ENCODE results near the gene TEAD1. TPM values are rescaled to one million over a fixed set of nuclear protein-coding genes. Genes with fewer than 3 reads are reported as not detected.

Gene TEAD1
- total RNA-seq, 2 experiments from 2014 or later = 0.43 to 0.68 TPM

DNA sequence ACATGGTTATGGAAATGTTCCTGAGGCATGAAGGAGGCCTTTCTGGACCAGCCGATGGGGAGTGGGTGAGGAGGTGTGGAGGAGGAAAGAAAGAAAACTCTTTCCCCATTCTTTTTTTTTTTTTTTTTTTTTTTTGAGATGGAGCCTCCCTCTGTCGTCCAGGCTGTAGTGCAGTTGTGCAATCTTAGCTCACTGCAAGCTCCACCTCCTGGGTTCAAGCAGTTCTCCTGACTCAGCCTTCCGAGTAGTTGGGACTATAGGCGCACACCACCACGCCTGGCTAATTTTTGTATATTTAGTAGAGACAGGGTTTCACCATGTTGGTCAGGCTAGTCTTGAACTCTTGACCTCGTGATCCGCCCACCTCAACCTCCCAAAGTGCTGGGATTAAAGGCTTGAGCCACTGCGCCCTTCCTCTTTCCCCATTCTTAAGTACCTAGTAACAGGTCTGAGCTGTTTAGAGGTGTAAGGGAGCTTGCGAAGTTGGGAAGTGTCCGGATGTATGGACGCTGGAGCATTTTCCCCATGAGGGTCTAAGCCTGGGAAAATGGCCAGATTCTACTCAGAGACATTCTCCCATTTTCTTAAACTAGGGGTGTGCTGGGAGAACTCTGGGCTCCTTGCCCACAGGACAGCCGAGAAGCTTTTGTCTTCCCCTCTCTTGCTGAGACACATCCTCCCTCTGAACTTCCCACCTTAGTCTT, 135.8 kb downstream of the TEAD1 start:
- Mint-ChIP-seq H3K4me1 (no peaks in the 10 kb centered on the region), H3K4me3 (no peak overlapping the region), H3K27me3 (peaks cover 34% of the 10 kb centered on the region), H3K36me3 (no peaks in the 10 kb centered on the region), H3K9me3 (no peaks in the 10 kb centered on the region), H3K27ac (no peak overlapping the region)
- DNase-seq = no peak

DNA sequence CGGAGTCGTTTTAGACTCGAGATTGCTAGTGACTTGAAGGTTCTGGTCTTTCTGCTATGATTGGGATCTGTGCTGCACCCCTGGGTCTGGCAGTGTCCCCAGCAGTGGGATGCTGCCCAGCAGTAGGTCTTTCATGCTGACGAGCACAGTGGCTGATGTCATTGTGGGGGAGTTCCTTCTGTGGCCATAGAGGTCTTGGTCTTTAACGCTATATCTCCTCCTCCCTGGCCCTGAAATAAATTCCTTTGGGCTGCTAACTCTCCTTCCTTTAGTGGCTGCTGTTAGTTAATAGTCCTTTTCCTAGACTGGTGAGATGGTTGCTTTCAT, 136.3 kb downstream of the TEAD1 start:
- Mint-ChIP-seq H3K9me3 (no peaks in the 10 kb centered on the region), H3K36me3 (no peaks in the 10 kb centered on the region), H3K4me1 (no peaks in the 10 kb centered on the region), H3K27me3 (peaks cover 39% of the 10 kb centered on the region), H3K27ac (no peak overlapping the region), H3K4me3 (no peak overlapping the region)
- DNase-seq = no peak

DNA sequence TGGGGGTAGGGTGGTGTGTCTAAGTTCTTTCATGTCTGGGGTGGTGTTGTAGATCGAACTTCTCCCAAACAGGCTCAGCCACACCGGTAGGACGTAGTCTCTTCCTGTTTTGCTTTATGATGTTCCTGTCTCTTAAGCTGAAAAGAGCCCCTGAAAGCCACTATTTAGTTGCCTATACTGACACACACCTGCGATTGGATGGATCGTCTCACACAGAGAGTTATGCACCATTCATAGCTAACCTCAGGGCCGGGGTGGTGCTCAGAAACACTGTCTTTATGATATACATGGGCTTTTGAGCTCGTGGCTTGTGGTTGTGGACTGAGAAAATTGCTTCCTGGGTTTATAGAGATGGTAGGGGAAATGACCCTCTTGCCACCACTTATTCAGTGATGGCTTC, 137.6 kb downstream of the TEAD1 start:
- no peak for DNase-seq
- no peaks in the 10 kb centered on the region for H3K4me1 Mint-ChIP-seq

DNA sequence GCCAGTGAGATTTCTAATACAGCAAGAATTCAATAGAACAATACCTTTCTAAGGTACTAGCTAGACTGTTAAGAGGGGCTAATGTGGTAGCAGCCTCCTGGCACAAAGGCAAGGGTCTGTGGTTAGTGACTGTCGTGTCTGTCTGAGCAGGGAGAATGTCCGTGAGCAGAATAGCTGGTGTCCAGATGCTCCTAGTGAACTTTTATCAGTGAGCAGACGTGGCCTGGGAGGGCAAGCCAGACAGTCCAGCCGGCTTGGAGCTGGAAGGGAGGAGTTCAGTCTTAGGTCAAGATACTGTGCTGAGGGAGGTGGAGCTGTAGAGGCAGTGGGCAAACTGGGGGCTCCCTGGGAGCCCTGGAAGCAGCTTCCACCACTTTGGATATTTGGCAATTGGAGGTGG, 138.6 kb downstream of the TEAD1 start:
- Mint-ChIP-seq H3K27me3 (peaks cover 40% of the 10 kb centered on the region), H3K4me3 (no peak overlapping the region), H3K9me3 (no peaks in the 10 kb centered on the region), H3K36me3 (no peaks in the 10 kb centered on the region), H3K4me1 (no peaks in the 10 kb centered on the region), H3K27ac (no peak overlapping the region)
- no peak for DNase-seq

More for the DNA sequence above, 137.6 kb downstream of the TEAD1 start:
- no peaks in the 10 kb centered on the region for H3K36me3 Mint-ChIP-seq
- H3K27me3 Mint-ChIP-seq = peaks cover 42% of the 10 kb centered on the region
- no peaks in the 10 kb centered on the region for H3K9me3 Mint-ChIP-seq
- H3K27ac Mint-ChIP-seq = no peak overlapping the region
- H3K4me3 Mint-ChIP-seq = no peak overlapping the region

DNA sequence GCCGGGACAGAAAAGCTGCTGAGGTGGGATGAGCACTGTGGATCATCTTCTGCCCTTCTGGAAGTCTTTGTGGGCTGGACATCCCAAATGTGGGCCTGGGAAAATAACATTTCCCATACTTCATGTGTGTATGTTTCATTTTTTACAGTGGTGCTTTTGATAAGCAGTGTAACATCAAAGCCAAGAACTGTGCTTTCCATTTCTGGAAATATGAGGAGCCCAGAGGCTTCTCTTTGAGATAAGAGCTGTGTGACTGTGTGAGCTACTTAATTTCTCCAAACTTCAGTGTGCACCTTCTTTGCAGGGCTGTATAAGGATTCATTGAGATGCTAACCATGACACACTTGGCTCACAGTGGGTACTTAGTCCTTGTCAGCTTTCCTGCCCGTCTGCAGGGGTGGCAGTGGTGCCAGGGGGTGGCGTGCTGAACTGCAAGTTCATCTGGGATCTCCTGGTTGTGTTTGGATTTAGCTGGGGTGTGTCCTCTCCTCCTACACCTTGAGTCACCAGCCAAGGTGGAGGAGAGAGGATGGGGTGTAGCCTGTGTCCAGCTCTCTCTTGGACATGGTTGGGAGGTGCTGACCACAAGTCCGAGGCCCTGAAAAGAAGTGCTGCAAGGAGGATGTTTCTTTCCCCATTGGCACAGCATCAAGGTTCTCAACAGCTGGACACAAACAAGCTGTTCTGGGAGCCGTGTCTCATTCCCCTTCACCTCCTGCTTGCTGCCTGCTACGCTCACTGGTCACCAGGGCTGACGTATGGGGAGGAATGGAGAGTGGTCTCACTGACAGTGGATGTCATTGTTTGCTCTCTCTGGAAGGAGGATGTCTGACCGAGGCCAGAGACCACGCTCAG, 139.4 kb downstream of the TEAD1 start:
- H3K9me3 Mint-ChIP-seq = no peaks in the 10 kb centered on the region
- no peak overlapping the region for H3K4me3 Mint-ChIP-seq
- H3K27ac Mint-ChIP-seq = no peak overlapping the region
- DNase-seq = no peak
- peaks cover 40% of the 10 kb centered on the region for H3K27me3 Mint-ChIP-seq
- no peaks in the 10 kb centered on the region for H3K4me1 Mint-ChIP-seq
- no peaks in the 10 kb centered on the region for H3K36me3 Mint-ChIP-seq

DNA sequence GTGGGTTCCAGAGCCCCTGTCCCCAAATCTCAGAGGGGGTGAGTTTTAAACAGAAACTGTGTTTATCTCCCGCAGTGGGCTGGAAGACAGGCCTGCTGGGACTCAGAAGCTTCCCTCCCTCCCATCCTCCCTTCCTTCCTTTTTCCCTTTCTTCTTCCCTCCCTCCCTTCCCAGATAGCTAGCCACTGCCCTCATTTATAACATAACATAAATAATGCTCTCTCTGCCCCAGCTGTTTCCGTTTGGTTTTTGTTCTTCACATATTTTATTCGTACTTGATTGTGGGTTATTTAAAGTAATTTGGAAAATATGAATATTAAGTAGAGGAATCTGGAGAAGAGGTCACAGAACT, 140.9 kb downstream of the TEAD1 start:
- Mint-ChIP-seq H3K4me3 (no peak overlapping the region), H3K4me1 (no peaks in the 10 kb centered on the region), H3K9me3 (no peaks in the 10 kb centered on the region), H3K36me3 (no peaks in the 10 kb centered on the region), H3K27ac (no peak overlapping the region), H3K27me3 (peaks cover 40% of the 10 kb centered on the region)
- DNase-seq = no peak

DNA sequence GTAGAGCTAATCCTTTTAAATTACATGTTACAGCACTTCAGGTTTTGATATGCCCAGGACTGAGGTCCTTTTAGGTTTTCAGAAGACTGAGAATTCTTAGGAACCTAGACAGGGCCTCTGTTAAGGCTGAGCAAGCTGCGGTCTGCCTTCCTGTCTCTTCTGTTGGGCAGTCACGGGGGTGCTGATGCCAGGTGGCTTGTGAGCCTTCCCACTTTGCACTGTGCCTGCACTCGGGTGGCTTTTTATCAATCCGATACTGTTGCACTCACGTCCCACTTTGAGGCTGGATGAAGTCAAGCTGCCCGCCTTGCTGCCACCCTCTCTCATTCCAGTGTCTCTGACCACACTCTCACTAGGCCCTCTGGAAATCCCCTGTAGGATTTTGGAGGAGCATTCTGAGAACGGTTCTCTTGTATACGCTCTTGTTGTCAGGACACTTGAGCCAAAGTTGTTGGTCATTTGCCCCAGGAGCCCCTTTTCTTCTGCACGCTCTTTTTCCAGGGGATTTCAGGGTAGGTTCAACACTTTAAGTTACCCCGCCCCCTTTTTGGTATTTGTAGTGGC, 141.8 kb downstream of the TEAD1 start:
- Mint-ChIP-seq H3K4me1 (no peaks in the 10 kb centered on the region), H3K27ac (no peak overlapping the region), H3K4me3 (no peak overlapping the region), H3K27me3 (peaks cover 40% of the 10 kb centered on the region), H3K9me3 (no peaks in the 10 kb centered on the region), H3K36me3 (no peaks in the 10 kb centered on the region)
- no peak for DNase-seq

DNA sequence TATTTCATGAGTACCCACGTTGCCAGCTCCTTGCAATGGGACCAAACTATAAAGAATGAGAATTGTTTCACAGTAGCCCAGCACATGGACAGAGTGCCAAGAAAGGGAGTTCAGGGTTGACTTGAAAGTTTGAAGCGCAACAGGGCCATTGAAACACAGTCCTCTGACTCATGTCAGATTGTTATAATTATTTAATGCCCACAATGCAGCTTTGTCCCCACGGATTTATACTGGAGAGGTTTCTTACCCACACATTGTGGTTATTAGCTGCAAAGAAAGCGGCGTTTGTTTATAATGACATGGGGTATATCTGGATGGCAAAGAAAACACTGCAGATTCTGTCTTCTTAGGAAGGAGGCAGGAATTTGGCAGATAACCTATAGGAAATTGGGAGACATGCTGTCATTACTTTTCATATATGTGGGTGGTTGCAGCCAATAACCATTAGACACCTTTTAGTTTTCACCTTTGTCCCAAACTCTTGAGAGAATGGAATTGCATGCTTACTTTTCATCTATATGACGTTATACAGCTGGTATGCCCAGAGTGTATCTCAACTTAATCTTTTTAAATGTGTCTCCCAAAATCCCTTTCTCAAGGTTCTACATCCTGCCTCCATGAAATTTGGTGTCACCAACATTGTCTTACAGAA, 143.6 kb downstream of the TEAD1 start:
- Mint-ChIP-seq H3K4me3 (no peak overlapping the region), H3K4me1 (no peaks in the 10 kb centered on the region), H3K27ac (no peak overlapping the region), H3K9me3 (no peaks in the 10 kb centered on the region), H3K27me3 (peaks cover 45% of the 10 kb centered on the region), H3K36me3 (no peaks in the 10 kb centered on the region)
- DNase-seq = no peak

DNA sequence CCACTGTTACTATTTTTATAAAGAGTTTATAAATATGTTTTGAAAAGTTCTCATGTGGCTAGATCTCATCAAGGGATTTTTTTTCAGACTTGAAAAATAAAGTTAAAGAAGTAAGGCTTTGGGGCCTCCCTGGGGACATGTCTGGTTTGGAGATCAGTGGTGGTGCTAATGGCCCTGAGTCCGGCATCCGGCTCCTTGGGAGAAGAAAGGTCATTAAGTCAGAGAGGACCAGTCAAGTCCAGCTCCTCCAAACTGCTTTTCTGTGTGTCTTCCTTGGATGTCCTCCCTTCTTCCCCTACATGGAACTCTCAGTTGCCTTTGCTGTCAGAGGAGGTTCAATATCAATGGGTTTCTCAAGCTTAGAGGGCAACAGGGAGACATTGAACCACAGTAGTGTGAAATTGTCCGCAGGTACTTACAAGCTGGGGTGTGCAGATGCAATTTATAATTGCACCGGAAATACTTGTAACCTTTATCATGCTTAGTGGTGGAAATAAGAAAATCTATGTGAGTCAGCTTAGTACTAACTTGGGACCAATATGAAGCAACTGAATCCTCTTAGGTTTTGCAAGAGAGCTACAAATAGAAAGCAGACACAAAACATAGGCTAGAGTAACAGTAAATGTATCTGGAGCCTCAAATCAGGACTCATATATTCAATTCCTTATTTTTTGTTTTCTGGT, 144.3 kb downstream of the TEAD1 start:
- Mint-ChIP-seq H3K9me3 (no peaks in the 10 kb centered on the region), H3K4me3 (no peak overlapping the region), H3K27me3 (peaks cover 46% of the 10 kb centered on the region), H3K27ac (no peak overlapping the region), H3K4me1 (no peaks in the 10 kb centered on the region), H3K36me3 (no peaks in the 10 kb centered on the region)
- DNase-seq = no peak

DNA sequence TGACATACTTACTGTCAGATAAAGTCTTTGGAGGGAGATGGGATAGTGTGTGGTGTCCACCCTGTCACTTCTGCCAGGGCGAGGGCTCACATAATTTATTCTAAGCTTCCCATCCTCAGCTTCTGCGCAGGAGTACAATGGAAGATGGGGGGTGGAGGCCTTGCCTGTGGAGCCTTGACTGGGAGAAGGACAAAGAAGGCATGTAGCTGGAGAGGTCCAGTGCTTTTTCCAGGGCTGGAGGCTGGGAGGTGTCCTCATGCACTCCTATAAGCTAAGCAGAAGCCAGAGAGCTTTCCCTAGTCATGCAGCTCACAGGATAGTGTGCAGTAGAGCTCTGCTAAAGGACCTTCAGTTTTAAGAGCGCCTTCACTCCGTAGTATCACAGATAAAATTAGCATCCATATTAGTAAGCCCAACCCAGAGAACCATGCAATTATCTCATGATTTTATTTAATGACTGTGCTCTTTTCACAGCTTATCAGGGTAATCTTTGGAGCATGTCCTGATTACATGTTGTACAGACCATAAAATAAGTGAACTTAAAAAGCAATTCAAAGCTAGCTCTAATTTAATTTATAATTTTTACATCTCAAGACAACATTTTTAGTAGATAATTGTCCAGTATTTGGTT, 148.3 kb downstream of the TEAD1 start:
- no peak for DNase-seq
- no peak overlapping the region for H3K4me3 Mint-ChIP-seq
- peaks cover 54% of the 10 kb centered on the region for H3K27me3 Mint-ChIP-seq
- H3K4me1 Mint-ChIP-seq = no peaks in the 10 kb centered on the region
- H3K27ac Mint-ChIP-seq = no peak overlapping the region
- no peaks in the 10 kb centered on the region for H3K9me3 Mint-ChIP-seq
- no peaks in the 10 kb centered on the region for H3K36me3 Mint-ChIP-seq

DNA sequence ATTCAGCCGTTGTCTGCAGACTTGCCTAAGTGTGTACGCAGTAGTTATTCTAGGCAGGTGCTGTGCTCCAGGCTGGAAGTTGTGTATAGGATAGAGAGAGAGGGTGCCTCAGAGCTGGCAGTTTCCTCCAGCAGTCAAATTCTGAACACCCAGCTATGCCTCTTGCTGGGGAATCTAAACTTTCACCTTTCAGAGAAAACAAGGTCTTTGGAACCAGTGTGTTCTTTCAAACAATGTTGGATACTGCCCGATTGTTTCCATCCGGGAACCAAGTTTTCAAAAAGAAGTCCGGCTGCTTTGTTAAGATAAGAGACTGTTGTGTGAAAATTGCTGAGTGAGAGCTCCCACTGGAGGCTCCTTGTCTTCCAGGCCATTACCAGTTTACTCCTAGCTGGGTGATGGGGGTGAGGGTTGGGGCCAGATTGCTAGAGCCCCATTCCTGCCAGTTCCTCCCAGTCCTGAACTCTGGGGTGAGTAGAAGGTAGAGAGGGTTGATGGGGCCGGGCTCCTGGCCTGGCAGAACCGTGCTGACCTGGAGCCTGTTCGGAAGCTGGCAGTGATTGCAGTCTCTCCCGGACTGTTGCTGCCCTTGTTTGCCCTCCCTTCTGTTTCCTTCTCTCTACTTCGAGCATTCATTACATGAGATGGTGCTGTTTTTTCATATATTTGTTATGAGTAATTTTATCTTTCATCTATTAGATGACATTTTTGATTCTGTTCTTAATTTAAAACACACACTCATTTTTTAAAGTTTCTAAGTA, 150.2 kb downstream of the TEAD1 start:
- no peaks in the 10 kb centered on the region for H3K9me3 Mint-ChIP-seq
- no peak for DNase-seq
- no peak overlapping the region for H3K4me3 Mint-ChIP-seq
- H3K27me3 Mint-ChIP-seq = peaks cover 73% of the 10 kb centered on the region
- H3K4me1 Mint-ChIP-seq = peaks cover 13% of the 10 kb centered on the region
- no peak overlapping the region for H3K27ac Mint-ChIP-seq
- no peaks in the 10 kb centered on the region for H3K36me3 Mint-ChIP-seq

DNA sequence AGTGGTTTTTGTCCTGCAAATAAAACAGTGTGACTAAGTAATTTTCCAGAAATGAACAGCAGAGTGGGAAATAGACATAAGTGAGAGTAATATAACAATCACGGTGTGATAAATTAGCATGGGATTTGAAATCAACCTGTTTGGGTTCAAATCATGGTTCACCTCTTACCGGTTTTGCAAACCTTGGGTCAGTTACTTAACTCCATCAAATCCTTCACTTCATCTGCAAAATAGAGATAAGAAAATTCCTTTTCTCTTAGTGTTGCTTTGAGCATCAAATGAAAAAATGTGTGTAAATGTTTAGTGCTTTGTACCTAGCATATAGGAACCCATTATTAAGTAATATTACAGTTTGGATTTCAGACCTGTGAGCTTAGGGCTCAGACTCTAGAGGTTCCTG, 152.2 kb downstream of the TEAD1 start:
- peaks cover 91% of the 10 kb centered on the region for H3K27me3 Mint-ChIP-seq
- H3K4me1 Mint-ChIP-seq = peaks cover 13% of the 10 kb centered on the region
- DNase-seq = no peak
- no peaks in the 10 kb centered on the region for H3K36me3 Mint-ChIP-seq
- H3K27ac Mint-ChIP-seq = no peak overlapping the region
- no peak overlapping the region for H3K4me3 Mint-ChIP-seq
- H3K9me3 Mint-ChIP-seq = no peaks in the 10 kb centered on the region

DNA sequence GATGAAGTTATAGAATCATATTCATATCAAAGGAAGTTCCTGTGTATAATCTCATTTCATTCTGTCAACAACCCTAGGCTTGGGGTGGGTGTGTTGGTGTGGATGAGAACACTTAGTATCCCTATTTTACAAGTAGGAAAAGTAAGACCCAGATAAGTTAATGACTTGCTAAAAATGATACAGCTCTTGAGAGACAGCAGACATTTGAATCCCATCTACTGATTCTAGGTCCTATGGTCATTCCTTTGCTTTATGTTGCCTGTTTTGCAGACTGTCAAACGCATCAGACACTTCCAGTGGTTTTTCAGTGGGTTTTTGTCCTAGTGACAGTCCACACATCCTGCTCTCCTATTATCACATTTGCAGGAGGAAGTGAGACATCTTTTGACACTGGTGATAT, 153.1 kb downstream of the TEAD1 start:
- Mint-ChIP-seq H3K27me3 (peaks cover 85% of the 10 kb centered on the region), H3K4me3 (no peak overlapping the region), H3K9me3 (no peaks in the 10 kb centered on the region), H3K36me3 (no peaks in the 10 kb centered on the region), H3K27ac (no peak overlapping the region), H3K4me1 (peaks cover 13% of the 10 kb centered on the region)
- no peak for DNase-seq

Measured in activated naive CD8-positive, alpha-beta T cell treated with anti-CD3 and anti-CD28 coated beads for 36 hours (primary cell).